ENCODE data around the gene NTRK2.

Gene NTRK2

GRCh38 chr9:84900421-84900820 lies 230.9 kb downstream of the NTRK2 start:
- DNase-seq = no peak

DNA sequence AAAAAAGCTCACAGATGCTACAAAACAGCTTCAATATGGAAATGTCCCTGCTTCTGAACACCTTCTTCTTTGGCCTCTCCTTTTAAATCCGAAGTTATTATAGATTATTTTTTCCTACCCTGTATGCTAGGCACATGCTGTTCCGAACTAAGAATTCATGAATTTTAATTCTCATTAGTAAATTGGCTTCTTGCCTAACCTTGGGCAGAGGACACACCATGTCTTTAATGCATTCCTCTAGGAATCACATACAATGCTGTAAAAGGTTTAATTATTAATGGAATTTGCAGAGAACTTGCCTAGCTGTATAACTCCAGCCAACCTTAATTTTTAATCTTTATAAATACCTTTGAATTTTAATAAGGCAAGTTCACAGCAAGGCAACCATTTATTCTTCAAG lies 234.4 kb downstream of the NTRK2 start:
- DNase-seq = no peak

DNA sequence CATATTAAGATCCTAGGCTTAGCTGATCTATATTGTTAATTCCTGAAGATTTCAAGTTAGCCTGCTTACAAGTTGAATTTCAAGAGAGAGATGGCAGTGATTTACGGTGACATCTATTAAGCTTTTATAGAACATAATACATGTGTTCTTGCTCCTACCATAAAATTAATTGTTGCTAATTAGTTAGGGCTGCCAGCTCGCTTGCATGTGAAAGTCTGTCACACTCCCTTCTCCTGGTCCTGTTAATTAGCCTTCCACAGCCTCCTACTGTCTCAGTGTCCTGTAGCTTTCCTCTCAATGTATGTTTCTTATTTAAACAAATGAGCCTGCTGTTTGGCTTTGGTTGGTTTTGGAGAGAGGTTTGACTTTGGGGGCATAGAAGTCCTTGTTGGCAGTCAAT lies 247.2 kb downstream of the NTRK2 start:
- DNase-seq = no peak

GRCh38 chr9:84917366-84918070 lies 248.0 kb downstream of the NTRK2 start:
- no peak for DNase-seq

GRCh38 chr9:84919440-84919839 lies 249.9 kb downstream of the NTRK2 start:
- no peak for DNase-seq

- DNase-seq = no peak
These were observed 251.6 kb downstream of the NTRK2 start for GRCh38 chr9:84921175-84921574.

- DNase-seq = no peak
These were observed 252.5 kb downstream of the NTRK2 start for GRCh38 chr9:84922051-84922450.

DNA sequence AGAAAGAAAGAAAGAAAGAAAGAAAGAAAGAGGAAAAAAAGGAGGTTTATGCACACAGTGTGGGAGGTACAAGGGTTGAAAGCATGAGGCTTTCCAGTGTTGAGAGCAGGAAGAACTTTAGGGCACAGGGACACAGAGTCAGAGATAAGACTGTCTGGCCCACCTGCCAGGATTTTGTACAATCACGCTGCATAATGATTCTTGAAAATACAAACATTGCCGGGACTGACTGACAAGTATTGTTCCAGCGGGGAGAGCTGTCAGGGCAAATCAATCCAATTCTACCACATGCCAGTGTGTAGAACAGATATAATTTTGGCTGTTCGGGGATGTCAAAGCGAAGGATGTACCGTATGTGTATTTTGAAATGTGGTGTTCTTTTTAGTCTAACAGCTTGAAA lies 254.7 kb downstream of the NTRK2 start:
- no peak for DNase-seq

DNA sequence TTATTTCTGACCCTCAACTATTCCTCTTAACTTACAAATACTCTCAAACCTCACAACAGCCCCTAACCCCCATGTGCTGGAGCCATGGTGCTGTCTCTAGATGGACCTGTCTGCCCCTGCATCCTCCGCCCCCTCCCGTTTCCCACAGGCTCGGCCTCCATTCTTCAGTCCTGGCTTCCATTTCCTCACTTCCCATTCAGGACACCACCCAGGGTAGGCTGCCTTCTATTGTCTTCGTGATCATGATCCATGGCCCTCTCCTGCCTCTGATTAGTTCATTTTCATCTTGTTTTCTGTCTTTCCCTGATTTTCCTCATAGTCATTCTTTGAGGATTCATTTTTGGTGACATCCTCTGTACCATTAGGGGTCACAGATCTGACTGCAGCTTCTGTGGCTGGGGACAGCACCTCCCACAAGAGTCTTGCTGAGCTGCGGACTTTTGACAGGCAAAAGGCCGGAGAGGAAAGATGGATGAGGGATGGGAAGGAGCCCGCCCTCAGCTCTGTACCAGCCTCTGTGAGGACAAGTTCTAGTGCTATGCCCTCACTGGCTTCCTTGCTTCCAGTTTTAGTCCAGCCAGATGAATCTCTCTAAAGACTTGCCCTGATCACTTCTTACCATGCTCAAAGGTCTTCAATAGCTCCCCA lies 255.8 kb downstream of the NTRK2 start:
- no peak for DNase-seq

DNA sequence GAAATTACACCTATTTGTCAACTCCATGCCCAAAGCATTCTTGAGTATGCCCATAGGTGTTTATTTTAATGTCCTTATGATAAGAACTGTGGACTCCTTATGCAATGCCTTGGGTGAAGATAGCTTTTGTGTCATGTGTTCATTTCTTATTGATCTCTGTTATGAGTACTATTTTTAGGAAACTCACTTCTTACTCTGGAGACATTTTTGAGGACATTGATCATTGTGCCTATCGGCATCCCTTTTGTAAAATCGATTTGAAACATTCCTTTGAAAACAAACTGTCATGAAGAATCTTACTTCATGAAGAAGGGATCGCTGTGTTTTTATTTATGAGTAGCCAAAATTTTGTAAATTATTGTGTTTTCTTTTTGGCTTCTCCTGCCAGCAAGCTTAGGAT lies 257.3 kb downstream of the NTRK2 start:
- DNase-seq = no peak

DNA sequence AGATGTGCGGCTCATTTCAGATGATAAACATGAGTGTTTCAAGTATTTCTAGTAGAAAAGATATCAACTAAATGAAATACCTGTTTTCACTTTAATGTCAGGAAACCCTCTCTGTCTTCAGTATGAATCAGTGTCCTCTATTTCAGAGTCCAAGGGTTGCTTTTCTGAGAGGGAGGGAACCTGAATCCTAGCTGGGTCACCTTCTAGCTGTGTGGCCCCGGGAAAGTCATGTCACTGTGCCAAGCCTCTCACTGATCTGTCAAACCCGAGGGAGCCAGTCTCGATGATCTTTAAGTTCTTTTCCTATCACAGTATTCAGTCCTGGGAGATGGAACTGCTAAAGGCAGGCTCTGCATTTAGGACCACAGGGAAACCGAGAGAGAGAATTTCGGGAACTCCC lies 258.9 kb downstream of the NTRK2 start:
- DNase-seq = no peak

DNA sequence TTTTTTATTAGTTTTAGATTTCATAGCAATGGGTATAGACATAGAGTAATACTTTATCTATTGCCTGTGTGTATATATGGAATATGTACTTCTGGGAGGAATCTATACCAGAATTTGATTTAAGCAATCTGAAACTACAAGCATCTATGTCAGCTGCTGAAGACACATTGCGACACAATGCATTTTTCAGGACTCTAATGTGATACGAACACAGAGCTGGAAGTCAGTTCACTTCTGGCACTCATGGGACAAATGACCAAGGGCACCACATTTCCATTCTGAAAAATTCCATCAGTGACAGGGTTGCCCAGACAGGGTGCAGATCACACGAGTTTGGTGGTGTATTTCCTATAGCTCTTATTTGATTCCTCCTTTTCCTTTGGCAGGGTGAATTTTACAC lies 259.5 kb downstream of the NTRK2 start:
- DNase-seq = no peak

GRCh38 chr9:84932915-84933527 lies 263.5 kb downstream of the NTRK2 start:
- DNase-seq = no peak

DNA sequence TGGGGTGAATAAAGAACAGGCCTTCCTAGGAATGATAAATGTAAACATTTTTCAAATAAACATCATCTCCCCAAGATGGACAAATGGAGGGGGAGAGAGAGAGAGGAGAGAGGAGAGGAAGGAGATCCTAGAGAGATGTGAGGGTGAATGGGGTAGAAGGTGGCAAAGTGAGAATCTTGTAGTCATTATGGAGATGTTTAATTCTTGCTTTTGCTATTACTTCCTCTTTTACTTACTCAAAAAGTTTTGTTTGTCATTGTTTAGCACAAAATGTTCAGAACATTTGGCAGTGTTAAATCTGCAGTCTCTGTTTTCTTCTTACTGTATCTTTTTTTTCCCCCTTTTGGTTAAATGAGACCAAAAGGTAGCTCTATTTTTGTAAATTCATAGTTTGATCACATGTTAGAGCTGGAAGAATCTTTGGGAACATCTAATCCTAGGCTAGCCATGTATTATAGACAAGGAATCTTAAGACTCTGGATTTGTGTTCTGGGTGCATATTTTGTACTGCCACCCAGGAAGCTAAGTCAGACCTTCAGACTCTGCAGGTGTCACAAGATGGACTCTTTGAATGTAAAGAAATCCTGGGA lies 266.1 kb downstream of the NTRK2 start:
- DNase-seq = no peak

DNA sequence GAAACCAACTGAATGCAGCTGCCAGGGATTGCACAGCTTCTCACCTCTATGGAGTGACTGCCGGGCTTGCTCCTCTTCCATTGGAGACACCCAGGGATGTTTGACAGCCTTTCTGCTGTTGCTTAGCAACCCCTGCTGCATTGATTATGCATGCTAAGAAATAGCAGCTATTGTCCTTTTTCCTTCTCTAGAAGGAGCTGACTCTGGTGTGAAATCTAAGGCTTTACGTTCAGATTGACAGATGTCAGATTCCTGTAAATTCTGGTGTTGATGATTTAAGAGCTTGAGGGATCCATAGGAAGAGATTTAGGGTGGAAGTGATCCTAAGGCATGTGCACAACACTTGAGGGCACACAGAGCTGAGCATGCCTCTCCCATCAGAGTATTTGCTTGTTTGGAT lies 267.7 kb downstream of the NTRK2 start:
- DNase-seq = no peak

- no peak for DNase-seq
These were observed 268.1 kb downstream of the NTRK2 start for GRCh38 chr9:84937581-84937980.

GRCh38 chr9:84939774-84940173 lies 270.2 kb downstream of the NTRK2 start:
- DNase-seq = no peak

DNA sequence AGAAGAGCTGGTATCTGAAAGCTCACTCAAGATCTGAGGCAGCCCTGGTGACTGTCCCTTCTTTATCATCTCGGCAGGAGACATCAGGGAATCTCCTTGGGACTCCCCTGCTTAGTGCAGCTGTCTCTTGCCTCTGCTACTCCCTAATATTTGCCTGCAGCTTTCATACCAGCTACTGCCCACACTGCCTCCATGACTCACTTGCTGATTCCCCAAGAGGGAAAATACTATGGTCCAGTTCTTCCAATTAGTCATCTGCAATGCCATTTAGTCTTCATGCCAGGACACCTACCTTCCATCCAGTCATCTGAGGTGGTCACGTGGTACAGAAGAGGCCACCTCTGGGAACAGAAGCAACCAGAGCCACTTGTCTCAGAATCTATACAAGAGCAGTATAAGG lies 270.8 kb downstream of the NTRK2 start:
- no peak for DNase-seq

DNA sequence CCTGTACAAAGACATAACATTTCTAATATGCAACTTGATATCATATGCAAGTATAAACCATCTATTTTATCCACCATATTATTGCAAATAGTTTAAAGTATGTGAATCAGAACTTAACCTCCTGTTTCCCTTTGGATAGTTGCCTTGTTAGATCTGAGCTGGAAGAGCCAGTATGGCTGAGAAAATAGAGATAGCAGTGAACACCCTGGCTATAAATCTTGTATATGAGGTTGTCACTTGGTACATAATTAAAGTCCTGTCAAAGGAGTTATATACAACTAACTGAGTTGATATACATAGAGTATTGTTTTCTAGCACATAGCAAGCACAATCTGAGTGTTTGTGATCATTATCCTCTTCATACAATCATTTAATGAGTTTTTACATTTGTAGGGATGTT lies 272.3 kb downstream of the NTRK2 start:
- DNase-seq = no peak

DNA sequence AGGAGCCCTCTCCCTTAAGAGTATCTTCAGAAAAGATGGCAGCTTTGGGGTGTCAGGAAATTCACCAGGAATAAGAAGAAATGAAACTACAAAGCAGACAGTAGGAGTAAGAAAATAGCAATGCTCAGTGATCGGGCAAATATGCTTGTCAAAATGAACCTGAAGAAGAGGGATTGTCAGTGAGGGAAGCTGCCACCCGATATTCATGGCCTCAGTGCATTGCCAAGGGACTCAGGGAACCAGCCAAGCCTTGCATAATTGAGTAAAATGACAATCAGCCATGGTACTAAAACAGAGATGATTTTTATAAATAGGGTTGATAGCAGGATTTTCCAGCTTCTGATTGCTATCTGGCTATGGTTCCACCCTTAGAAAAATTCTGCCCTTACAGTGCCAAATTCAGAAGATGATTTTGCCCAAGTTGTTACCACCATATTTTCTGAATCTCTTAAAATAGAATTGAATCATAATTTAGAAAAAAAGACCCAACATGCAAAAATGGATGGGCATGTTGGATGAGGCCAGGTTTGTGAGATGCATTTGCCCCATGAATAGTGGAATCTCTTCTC lies 274.0 kb downstream of the NTRK2 start:
- no peak for DNase-seq

- no peak for DNase-seq
These were observed 276.5 kb downstream of the NTRK2 start for GRCh38 chr9:84945878-84946538.

DNA sequence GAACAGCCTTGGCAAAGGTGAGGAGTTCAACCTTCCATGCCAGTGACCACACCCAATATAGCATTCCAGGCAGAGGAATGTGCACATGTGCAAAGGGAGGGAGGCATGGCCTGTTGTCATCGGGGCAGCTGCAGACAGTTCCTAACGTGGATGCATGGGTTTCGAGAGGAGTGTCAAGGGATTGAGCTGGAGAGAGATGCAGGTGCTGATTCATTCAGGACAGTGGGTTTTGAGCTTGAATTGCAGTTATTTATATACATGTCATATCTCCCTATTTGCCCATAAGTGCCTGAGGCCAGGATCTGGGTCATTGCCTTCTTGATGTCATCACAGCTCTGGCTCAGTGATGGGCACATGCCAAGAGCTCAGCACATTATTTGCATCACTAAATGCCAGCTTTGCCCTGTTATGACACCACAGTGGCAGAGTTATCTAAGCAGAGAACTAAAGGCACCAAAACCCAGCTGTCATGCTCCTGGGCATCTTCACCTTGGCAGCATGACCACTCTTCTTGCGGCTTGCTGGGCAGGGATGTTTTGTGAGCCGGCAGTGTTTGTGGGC lies 278.0 kb downstream of the NTRK2 start:
- no peak for DNase-seq

DNA sequence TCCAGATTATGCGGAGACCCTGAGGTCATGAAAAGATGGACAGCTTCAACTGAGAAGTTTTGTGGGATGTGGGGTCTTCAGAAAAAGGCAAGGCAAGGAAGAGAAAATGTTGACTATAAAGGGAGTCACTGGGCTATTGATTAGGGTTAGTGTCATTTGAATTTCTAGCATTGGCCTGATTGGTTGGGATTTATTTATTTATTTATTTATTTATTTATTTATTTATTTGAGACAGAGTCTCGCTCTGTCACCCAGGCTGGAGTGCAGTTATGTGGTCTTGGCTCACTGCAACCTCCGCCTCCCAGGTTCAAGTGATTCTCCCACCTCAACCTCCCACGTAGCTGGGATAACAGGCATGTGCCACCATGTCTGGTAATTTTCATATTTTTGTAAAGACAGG lies 279.7 kb downstream of the NTRK2 start:
- DNase-seq = no peak

All from CD4-positive, alpha-beta T cell treated with Interleukin-12 subunit alpha and Interleukin-12 subunit beta, for 1 hour (primary cell).